ENCODE measurements around the gene ANTXR1. TPM values are rescaled to one million over a fixed set of nuclear protein-coding genes. Genes with fewer than 3 reads are reported as not detected.

ANTXR1 gene
- total and polyA plus RNA-seq, 2 of the 8 experiments (the other 6 are each of a cell fraction or from before 2014, with no cell fraction given) = 15.8 to 44.3 TPM

GRCh38 chr2:69086466-69086865 is 73.5 kb downstream of the ANTXR1 start:
- CTCF ChIA-PET (ENCODE audit: partially characterized antibody) = no interaction called here
- no peaks in the 10 kb centered on the region for H3K27me3 ChIP-seq (replicated peaks in 1 of 4; ENCODE audit: control insufficient read depth in 3 of 4, extremely low read depth in 1 of 4, insufficient read depth in 3 of 4, low read length in 3 of 4)
- no peak overlapping the region for H2BK15ac ChIP-seq (ENCODE audit: low read length)

More at GRCh38 chr2:69086466-69086865, 73.5 kb downstream of the ANTXR1 start:
- H4K20me1 ChIP-seq (replicated peaks in 1 of 2; ENCODE audit: control insufficient read depth in 1 of 2, insufficient read depth in 2 of 2, low read length in 2 of 2) = peaks cover 0 to 5% of the 10 kb centered on the region in 2 experiments
- no peak overlapping the region for H3K56ac ChIP-seq (replicated peaks; ENCODE audit: insufficient read length, low read depth, low read length)
- no peak for TF ChIP-seq SAP30 (IDR thresholded peaks at IDR 0.05; ENCODE audit: insufficient read depth, insufficient replicate concordance, low read length)
- TF ChIP-seq CBX8 (IDR thresholded peaks at IDR 0.05; ENCODE audit: borderline replicate concordance, low read depth, low read length) = no peak
- no peak for TF ChIP-seq KDM4A (IDR thresholded peaks at IDR 0.05; ENCODE audit: low read depth, low read length, severe bottlenecking)
- no peak for TF ChIP-seq ZNF274 (IDR thresholded peaks at IDR 0.05; ENCODE audit: borderline replicate concordance, extremely low read depth, low read length)
- no peak for TF ChIP-seq JUND (IDR thresholded peaks at IDR 0.05; ENCODE audit: low read length)
- no peak for TF ChIP-seq CBX5 (IDR thresholded peaks at IDR 0.05; ENCODE audit: low read depth, low read length)
- no peak for TF ChIP-seq CHD1 (IDR thresholded peaks at IDR 0.05; ENCODE audit: low read depth, low read length)
- no peak for TF ChIP-seq PHF8 (conservative IDR thresholded peaks at IDR 0.05; ENCODE audit: low read depth, low read length)
- TF ChIP-seq TBP (IDR thresholded peaks at IDR 0.05; ENCODE audit: low read depth, low read length) = no peak
- TF ChIP-seq CREB1 (IDR thresholded peaks at IDR 0.05) = no peak
- no peak for TF ChIP-seq BACH1 (IDR thresholded peaks at IDR 0.05; ENCODE audit: low read length)
- no peak for TF ChIP-seq CTBP2 (IDR thresholded peaks at IDR 0.05; ENCODE audit: borderline replicate concordance, insufficient read depth, insufficient read length, low read length)
- TF ChIP-seq BRCA1 (IDR thresholded peaks at IDR 0.05; ENCODE audit: low read depth, low read length) = no peak
- no peak overlapping the region for H2BK20ac ChIP-seq (ENCODE audit: low read length)
- H2AK5ac ChIP-seq (ENCODE audit: low read depth, low read length) = no peak overlapping the region
- H3K18ac ChIP-seq (ENCODE audit: extremely low read depth, low read length) = no peak overlapping the region
- H2AFZ ChIP-seq (ENCODE audit: low read length) = no peak overlapping the region
- no peak overlapping the region for H3K4me3 ChIP-seq (ENCODE audit: extremely low read depth in 1 of 4, insufficient read depth in 2 of 4, low read depth in 3 of 4, low read length in 4 of 4)
- H2BK12ac ChIP-seq (ENCODE audit: low read depth, low read length) = no peak overlapping the region
- H4K8ac ChIP-seq (ENCODE audit: extremely low read depth, insufficient read depth, low read length) = no peak overlapping the region
- DNase-seq (ENCODE audit: low read depth in 1 of 2, low spot score in 2 of 2) (no peak), FAIRE-seq (no peak)
- H3K79me1 ChIP-seq (ENCODE audit: low read depth, low read length) = no peaks in the 10 kb centered on the region
- no peak overlapping the region for H2BK5ac ChIP-seq (ENCODE audit: low read depth, low read length)
- H4K5ac ChIP-seq (ENCODE audit: insufficient read length, low read depth, low read length) = no peak overlapping the region
- H3K36me3 ChIP-seq (ENCODE audit: control insufficient read depth in 2 of 4, insufficient read depth in 4 of 4, low read length in 3 of 4) = peaks cover 0 to 7% (median 4%) of the 10 kb centered on the region in 4 experiments; a peak in 3 of 8 replicates
- POLR2A ChIA-PET (ENCODE audit: partially characterized antibody) = no interaction called here
- no peaks in the 10 kb centered on the region for H3K79me2 ChIP-seq (ENCODE audit: control insufficient read depth in 1 of 2, insufficient read depth in 2 of 2, low read length in 2 of 2)
- no peak overlapping the region for H3K23ac ChIP-seq (ENCODE audit: insufficient read length)
- H3K4me2 ChIP-seq (ENCODE audit: insufficient read depth in 1 of 2, low read depth in 2 of 2, low read length in 2 of 2) = no peak overlapping the region
- H3K4me1 ChIP-seq (replicated peaks in 1 of 4; ENCODE audit: control insufficient read depth in 3 of 4, insufficient read depth in 4 of 4, low read length in 3 of 4) = no peaks in the 10 kb centered on the region; a peak in 2 of 7 replicates
- no peak overlapping the region for H2BK120ac ChIP-seq (replicated peaks; ENCODE audit: low read depth, low read length)
- WGBS, 2 experiments (ENCODE audit: extremely low coverage in 1 of 2, insufficient coverage in 1 of 2, insufficient read length in 1 of 2, insufficient replicate concordance in 2 of 2, low coverage in 1 of 2, low lambda C conversion rate in 2 of 2, missing lambda C conversion rate in 1 of 2) = 94% methylated on average over 4 of the region's 4 CpGs; no CpG with 5 or more reads in 1 of the 2 experiments
- H4K91ac ChIP-seq (replicated peaks; ENCODE audit: insufficient read length, low read length) = no peak overlapping the region
- no peaks in the 10 kb centered on the region for H3K9me3 ChIP-seq (ENCODE audit: insufficient read depth in 2 of 2, low read depth in 1 of 2, low read length in 1 of 2)
- no peak overlapping the region for H3K14ac ChIP-seq (ENCODE audit: insufficient read length)
- H3K23me2 ChIP-seq (ENCODE audit: low read depth, low read length) = no peaks in the 10 kb centered on the region
- H3K4ac ChIP-seq (replicated peaks; ENCODE audit: insufficient read length, low read depth, low read length) = no peak overlapping the region
- H3K9ac ChIP-seq (replicated peaks in 1 of 4; ENCODE audit: extremely low read depth in 1 of 4, low read depth in 3 of 4, low read length in 3 of 4) = no peak overlapping the region
- no peak overlapping the region for H3K27ac ChIP-seq (ENCODE audit: low read depth, low read length)

Data from H1 (cell line).